ENCODE data around the gene LDB2.

GRCh38 chr4:16682975-16683374 is 215.5 kb downstream of the LDB2 start:
- TF ChIP-seq POLR2AphosphoS5 (IDR thresholded peaks at IDR 0.05; ENCODE audit: low read depth) (no peak), CTCF (conservative IDR thresholded peaks at IDR 0.05; ENCODE audit: low read depth in 2 of 2) (no peak), JUNB (IDR thresholded peaks at IDR 0.05; ENCODE audit: unreplicated experiment) (no peak), CREB1 (CRISPR knock-in tag; IDR thresholded peaks at IDR 0.05; ENCODE audit: low read depth) (no peak), EZH2 (IDR thresholded peaks at IDR 0.05; ENCODE audit: low read depth, unreplicated experiment) (no peak), REST (IDR thresholded peaks at IDR 0.05; ENCODE audit: unreplicated experiment) (no peak), EZH2phosphoT487 (IDR thresholded peaks at IDR 0.05; ENCODE audit: unreplicated experiment) (no peak), ZNF462 (CRISPR knock-in tag; IDR thresholded peaks at IDR 0.05) (no peak), ETS1 (IDR thresholded peaks at IDR 0.05) (no peak), ZNF114 (CRISPR knock-in tag; IDR thresholded peaks at IDR 0.05) (no peak), ZNF331 (CRISPR knock-in tag; IDR thresholded peaks at IDR 0.05; ENCODE audit: low read depth) (no peak), NANOG (IDR thresholded peaks at IDR 0.05; ENCODE audit: borderline replicate concordance) (no peak)
